ENCODE data around the gene NR2F2. TPM values are rescaled to one million over a fixed set of nuclear protein-coding genes. Genes with fewer than 3 reads are reported as not detected.

NR2F2 gene
- polyA plus RNA-seq, 1 donor from 2014 or later, result 0.07 TPM

GRCh38 chr15:96307856-96308394, 22.6 kb upstream of the NR2F2 start:
- Histone ChIP-seq H3K27ac (ENCODE audit: low read length) (no peak overlapping the region), H4K20me1 (ENCODE audit: insufficient read depth) (no peaks in the 10 kb centered on the region), H3K36me3 (ENCODE audit: insufficient read depth, low read length) (no peaks in the 10 kb centered on the region), H3K4me3 (ENCODE audit: low read length) (no peak overlapping the region), H3K79me2 (replicated peaks; ENCODE audit: insufficient read depth, low read length) (no peaks in the 10 kb centered on the region), H3K27me3 (ENCODE audit: insufficient read depth, low read depth, low read length) (no peaks in the 10 kb centered on the region), H3K4me2 (ENCODE audit: low read length) (no peak overlapping the region), H3F3A (ENCODE audit: insufficient read depth, low read length, poor library complexity, severe bottlenecking) (no peaks in the 10 kb centered on the region), H3K9ac (ENCODE audit: low read length) (no peak overlapping the region), H2AFZ (ENCODE audit: low read depth, low read length) (no peak overlapping the region), H3K9me2 (ENCODE audit: insufficient read depth, low read length) (no peaks in the 10 kb centered on the region), H3K9me3 (ENCODE audit: low read length) (no peaks in the 10 kb centered on the region)
- no peak for TF ChIP-seq EP300 (conservative IDR thresholded peaks at IDR 0.05; ENCODE audit: poor library complexity, severe bottlenecking)
- no peak for TF ChIP-seq RAD21 (conservative IDR thresholded peaks at IDR 0.05)

GRCh38 chr15:96309143-96309660, 21.3 kb upstream of the NR2F2 start:
- Histone ChIP-seq H3F3A (ENCODE audit: insufficient read depth, low read length, poor library complexity, severe bottlenecking) (no peaks in the 10 kb centered on the region), H3K36me3 (ENCODE audit: insufficient read depth, low read length) (no peaks in the 10 kb centered on the region), H3K9me2 (ENCODE audit: insufficient read depth, low read length) (no peaks in the 10 kb centered on the region), H2AFZ (ENCODE audit: low read depth, low read length) (no peak overlapping the region), H4K20me1 (ENCODE audit: insufficient read depth) (no peaks in the 10 kb centered on the region), H3K9me3 (ENCODE audit: low read length) (no peaks in the 10 kb centered on the region), H3K4me3 (ENCODE audit: low read length) (no peak overlapping the region), H3K27ac (ENCODE audit: low read length) (no peak overlapping the region), H3K79me2 (replicated peaks; ENCODE audit: insufficient read depth, low read length) (no peaks in the 10 kb centered on the region), H3K9ac (ENCODE audit: low read length) (no peak overlapping the region), H3K4me2 (ENCODE audit: low read length) (no peak overlapping the region), H3K27me3 (ENCODE audit: insufficient read depth, low read depth, low read length) (no peaks in the 10 kb centered on the region)
- TF ChIP-seq SMC3 (conservative IDR thresholded peaks at IDR 0.05; ENCODE audit: poor library complexity), result no peak
- TF ChIP-seq, protein P1, sequence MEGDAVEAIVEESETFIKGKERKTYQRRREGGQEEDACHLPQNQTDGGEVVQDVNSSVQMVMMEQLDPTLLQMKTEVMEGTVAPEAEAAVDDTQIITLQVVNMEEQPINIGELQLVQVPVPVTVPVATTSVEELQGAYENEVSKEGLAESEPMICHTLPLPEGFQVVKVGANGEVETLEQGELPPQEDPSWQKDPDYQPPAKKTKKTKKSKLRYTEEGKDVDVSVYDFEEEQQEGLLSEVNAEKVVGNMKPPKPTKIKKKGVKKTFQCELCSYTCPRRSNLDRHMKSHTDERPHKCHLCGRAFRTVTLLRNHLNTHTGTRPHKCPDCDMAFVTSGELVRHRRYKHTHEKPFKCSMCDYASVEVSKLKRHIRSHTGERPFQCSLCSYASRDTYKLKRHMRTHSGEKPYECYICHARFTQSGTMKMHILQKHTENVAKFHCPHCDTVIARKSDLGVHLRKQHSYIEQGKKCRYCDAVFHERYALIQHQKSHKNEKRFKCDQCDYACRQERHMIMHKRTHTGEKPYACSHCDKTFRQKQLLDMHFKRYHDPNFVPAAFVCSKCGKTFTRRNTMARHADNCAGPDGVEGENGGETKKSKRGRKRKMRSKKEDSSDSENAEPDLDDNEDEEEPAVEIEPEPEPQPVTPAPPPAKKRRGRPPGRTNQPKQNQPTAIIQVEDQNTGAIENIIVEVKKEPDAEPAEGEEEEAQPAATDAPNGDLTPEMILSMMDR (IDR thresholded peaks at IDR 0.05; ENCODE audit: poor library complexity, severe bottlenecking), result no peak
- TF ChIP-seq POLR2AphosphoS5 (IDR thresholded peaks at IDR 0.05), result no peak
- TF ChIP-seq TAF1 (IDR thresholded peaks at IDR 0.05; ENCODE audit: low read depth), result no peak
- no peak for TF ChIP-seq EP300 (conservative IDR thresholded peaks at IDR 0.05; ENCODE audit: poor library complexity, severe bottlenecking)
- no peak for TF ChIP-seq RAD21 (conservative IDR thresholded peaks at IDR 0.05)
- TF ChIP-seq, protein P2, sequence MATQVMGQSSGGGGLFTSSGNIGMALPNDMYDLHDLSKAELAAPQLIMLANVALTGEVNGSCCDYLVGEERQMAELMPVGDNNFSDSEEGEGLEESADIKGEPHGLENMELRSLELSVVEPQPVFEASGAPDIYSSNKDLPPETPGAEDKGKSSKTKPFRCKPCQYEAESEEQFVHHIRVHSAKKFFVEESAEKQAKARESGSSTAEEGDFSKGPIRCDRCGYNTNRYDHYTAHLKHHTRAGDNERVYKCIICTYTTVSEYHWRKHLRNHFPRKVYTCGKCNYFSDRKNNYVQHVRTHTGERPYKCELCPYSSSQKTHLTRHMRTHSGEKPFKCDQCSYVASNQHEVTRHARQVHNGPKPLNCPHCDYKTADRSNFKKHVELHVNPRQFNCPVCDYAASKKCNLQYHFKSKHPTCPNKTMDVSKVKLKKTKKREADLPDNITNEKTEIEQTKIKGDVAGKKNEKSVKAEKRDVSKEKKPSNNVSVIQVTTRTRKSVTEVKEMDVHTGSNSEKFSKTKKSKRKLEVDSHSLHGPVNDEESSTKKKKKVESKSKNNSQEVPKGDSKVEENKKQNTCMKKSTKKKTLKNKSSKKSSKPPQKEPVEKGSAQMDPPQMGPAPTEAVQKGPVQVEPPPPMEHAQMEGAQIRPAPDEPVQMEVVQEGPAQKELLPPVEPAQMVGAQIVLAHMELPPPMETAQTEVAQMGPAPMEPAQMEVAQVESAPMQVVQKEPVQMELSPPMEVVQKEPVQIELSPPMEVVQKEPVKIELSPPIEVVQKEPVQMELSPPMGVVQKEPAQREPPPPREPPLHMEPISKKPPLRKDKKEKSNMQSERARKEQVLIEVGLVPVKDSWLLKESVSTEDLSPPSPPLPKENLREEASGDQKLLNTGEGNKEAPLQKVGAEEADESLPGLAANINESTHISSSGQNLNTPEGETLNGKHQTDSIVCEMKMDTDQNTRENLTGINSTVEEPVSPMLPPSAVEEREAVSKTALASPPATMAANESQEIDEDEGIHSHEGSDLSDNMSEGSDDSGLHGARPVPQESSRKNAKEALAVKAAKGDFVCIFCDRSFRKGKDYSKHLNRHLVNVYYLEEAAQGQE (IDR thresholded peaks at IDR 0.05; ENCODE audit: borderline replicate concordance), result no peak
- TF ChIP-seq MXI1 (conservative IDR thresholded peaks at IDR 0.05; ENCODE audit: poor library complexity, severe bottlenecking), result no peak

Data from neural cell (in vitro differentiated cells).